Right ventricle myocardium superior (tissue), 1 donor: Measurements from ENCODE around the gene TRHDE. TPM values are rescaled to one million over a fixed set of nuclear protein-coding genes. Genes with fewer than 3 reads are reported as not detected.

ENCODE experiments used
- ATAC-seq: fragments of 200-7000 bp; cut with Tn5 transposase; one replicate; pipeline ENCODE4 v1.9.1; 2020; ENCODE audit warnings: mild to moderate bottlenecking; ENCODE audit not compliant: poor library complexity
- DNase-seq: peaks from one replicate; pipeline ENCODE4 v3.0.0-alpha.2; 2020
- intact Hi-C: fragments of 100-400 bp; cut with DNase I; formaldehyde crosslinking; loops from one replicate; pipeline ENCODE4 v1.11.2; 2022
- long read RNA-seq: library from polyadenylated mRNA; unstranded; transcript quantifications from one replicate; pipeline ENCODE4 v2.0.0, GENCODE V29; 2021
- total RNA-seq: library from RNA; stranded (reverse); fragmentation: NEBNext Ultra II Directional; extraction: Animal tissue kit (Norgen Biotek cat#: 25700); gene quantifications from one replicate; pipeline ENCODE4 v1.2.1, GENCODE V29; 2021
- donor health status: DM: no; HTN: yes; CAD: no; lungs with severe emphysema.

TRHDE gene
- total RNA-seq, result 1.5 TPM
- long read RNA-seq, full-length matches to known transcripts, result 1 of 1 reads
- long read RNA-seq, partial matches to known transcripts, result 0 of 1 reads
- long read RNA-seq, other reads (novel, unspliced or antisense), result 0 of 1 reads

- ATAC-seq (peak; percentile 70), DNase-seq (peak; percentile 54)
- intact Hi-C loops, result no loop called here
Measured at GRCh38 chr12:72272091-72272661, at the start of gene TRHDE. TRHDE (plus strand) TSS chr12:72272370; CDS start chr12:72272644, 274 bp downstream.

- intact Hi-C loops, result no loop called here
Measured at GRCh38 chr12:72226510-72226909, 45.7 kb upstream of the TRHDE start.

GRCh38 chr12:72228424-72228823 is 43.7 kb upstream of the TRHDE start:
- intact Hi-C loops, result no loop called here
- ATAC-seq (no peak), DNase-seq (no peak)

More at GRCh38 chr12:72226510-72226909, 45.7 kb upstream of the TRHDE start:
- DNase-seq, result no peak
- ATAC-seq, result no peak

GRCh38 chr12:72230589-72230988 is 41.6 kb upstream of the TRHDE start:
- ATAC-seq (no peak), DNase-seq (no peak)
- intact Hi-C loops, result no loop called here

GRCh38 chr12:72234886-72235285 is 37.3 kb upstream of the TRHDE start:
- intact Hi-C loops, result no loop called here
- ATAC-seq, result no peak
- no peak for DNase-seq

GRCh38 chr12:72236071-72236705 is 36.0 kb upstream of the TRHDE start:
- intact Hi-C loops, result no loop called here
- no peak for ATAC-seq

GRCh38 chr12:72241552-72241951 is 30.6 kb upstream of the TRHDE start:
- intact Hi-C loops, result no loop called here
- DNase-seq (no peak), ATAC-seq (no peak)

More at GRCh38 chr12:72236071-72236705, 36.0 kb upstream of the TRHDE start:
- DNase-seq, result no peak

GRCh38 chr12:72242946-72243345 is 29.2 kb upstream of the TRHDE start:
- intact Hi-C loops, result no loop called here
- no peak for ATAC-seq
- DNase-seq, result no peak

- ATAC-seq (no peak), DNase-seq (no peak)
Measured at GRCh38 chr12:72246370-72246769, 25.8 kb upstream of the TRHDE start.

GRCh38 chr12:72250346-72250745 is 21.8 kb upstream of the TRHDE start:
- no peak for ATAC-seq
- intact Hi-C loops, result no loop called here
- no peak for DNase-seq

More at GRCh38 chr12:72246370-72246769, 25.8 kb upstream of the TRHDE start:
- intact Hi-C loops, result no loop called here

- DNase-seq, result no peak
- no peak for ATAC-seq
- intact Hi-C loops, result no loop called here
Measured at GRCh38 chr12:72256725-72257124, 15.4 kb upstream of the TRHDE start.

GRCh38 chr12:72261885-72262284 is 10.3 kb upstream of the TRHDE start:
- DNase-seq (no peak), ATAC-seq (no peak)
- intact Hi-C loops, result no loop called here

- no peak for DNase-seq
- intact Hi-C loops, result no loop called here
- ATAC-seq, result no peak
Measured at GRCh38 chr12:72264548-72265175, 7.5 kb upstream of the TRHDE start.

GRCh38 chr12:72267974-72268373 is 4.2 kb upstream of the TRHDE start:
- intact Hi-C loops, result no loop called here
- DNase-seq, result no peak

GRCh38 chr12:72268386-72268785 is 3.8 kb upstream of the TRHDE start:
- intact Hi-C loops, result no loop called here
- DNase-seq (no peak), ATAC-seq (no peak)

More at GRCh38 chr12:72267974-72268373, 4.2 kb upstream of the TRHDE start:
- no peak for ATAC-seq

GRCh38 chr12:72269491-72269890 is 2.7 kb upstream of the TRHDE start:
- no peak for ATAC-seq
- DNase-seq, result no peak
- intact Hi-C loops, result no loop called here

- intact Hi-C loops, result no loop called here
- DNase-seq (no peak), ATAC-seq (no peak)
Measured at GRCh38 chr12:72270246-72270645, 1.9 kb upstream of the TRHDE start.

- intact Hi-C loops, result no loop called here
- ATAC-seq (no peak), DNase-seq (no peak)
Measured at GRCh38 chr12:72270961-72271360, 1.2 kb upstream of the TRHDE start.

- intact Hi-C loops, result no loop called here
- peak; percentile 40 for DNase-seq
- peak; percentile 37 for ATAC-seq
Measured at GRCh38 chr12:72271451-72272090, 599 bp upstream of the TRHDE start.
